H1 (cell line): ENCODE results near the gene LARP4B. TPM values are rescaled to one million over a fixed set of nuclear protein-coding genes. Genes with fewer than 3 reads are reported as not detected.

Experiments
- CTCF ChIA-PET: fragments of 300-600 bp; sonication (Branson Sonifier 250); formaldehyde crosslinking; loops from one replicate; lab custom pipeline; 2021; ENCODE audit not compliant: partially characterized antibody; lab: Charles Lee
- POLR2A ChIA-PET: fragments of 300-600 bp; sonication (Branson Sonifier 250); formaldehyde crosslinking; loops from one replicate; lab custom pipeline; 2021; ENCODE audit warnings: inconsistent platforms; ENCODE audit not compliant: partially characterized antibody; lab: Charles Lee
- DNase-seq, 2 experiments: peaks; one replicate each; pipeline versions ENCODE4 v3.0.0 to v3.0.0-alpha.2; 2010 to 2022; ENCODE audit warnings: low spot score in 2 of 2, low read depth in 1 of 2, mixed read lengths in 1 of 2
- FAIRE-seq: peaks from 2 replicates; lab custom pipeline; 2011; peaks lifted over from hg19 to GRCh38; lab: Jason Lieb, UNC
- H2AFZ ChIP-seq: 2 replicates; pipeline ENCODE4 v1.8.1; 2012; ENCODE audit warnings: low read length, inconsistent platforms
- H2AK5ac ChIP-seq: 2 replicates; pipeline ENCODE4 v1.6.1; 2013; ENCODE audit warnings: low read depth, low read length
- H2BK120ac ChIP-seq: replicated peaks from 2 replicates; pipeline ENCODE3; 2013; ENCODE audit warnings: low read depth, low read length, inconsistent platforms
- H2BK12ac ChIP-seq: 2 replicates; pipeline ENCODE4 v1.6.1; 2013; ENCODE audit warnings: low read depth, low read length
- H2BK15ac ChIP-seq: 2 replicates; pipeline ENCODE4 v1.6.1; 2013; ENCODE audit warnings: low read length
- H2BK20ac ChIP-seq: 2 replicates; pipeline ENCODE4 v1.6.1; 2013; ENCODE audit warnings: low read length
- H2BK5ac ChIP-seq: 2 replicates; pipeline ENCODE4 v1.6.1; 2013; ENCODE audit warnings: low read depth, low read length
- H3K14ac ChIP-seq: 2 replicates; pipeline ENCODE4 v1.6.1; 2013; ENCODE audit warnings: inconsistent platforms; ENCODE audit not compliant: insufficient read length
- H3K18ac ChIP-seq: 2 replicates; pipeline ENCODE4 v1.6.1; 2013; ENCODE audit warnings: low read length; ENCODE audit errors: extremely low read depth
- H3K23ac ChIP-seq: 2 replicates; pipeline ENCODE4 v1.6.1; 2013; ENCODE audit warnings: inconsistent platforms; ENCODE audit not compliant: insufficient read length
- H3K23me2 ChIP-seq: 2 replicates; pipeline ENCODE4 v1.6.1; 2013; ENCODE audit warnings: low read depth, low read length
- H3K27ac ChIP-seq: 2 replicates; pipeline ENCODE4 v1.6.1; 2011; ENCODE audit warnings: low read depth, low read length, inconsistent platforms
- H3K27me3 ChIP-seq, 4 experiments: replicated peaks in 1 of 4; 1 replicate in 1 of 4; 2 replicates in 3 of 4; pipeline versions ENCODE4 v1.6.1 to v1.8.1; 2011 to 2013; ENCODE audit warnings: low read length in 3 of 4, mild to moderate bottlenecking in 3 of 4, inconsistent platforms in 2 of 4, mixed read lengths in 2 of 4, moderate library complexity in 1 of 4; ENCODE audit not compliant: control insufficient read depth in 3 of 4, insufficient read depth in 3 of 4; ENCODE audit errors: extremely low read depth in 1 of 4
- H3K36me3 ChIP-seq, 4 experiments: 2 replicates each; pipeline versions ENCODE4 v1.6.1 to v1.8.1; 2011 to 2013; ENCODE audit warnings: mild to moderate bottlenecking in 4 of 4, low read length in 3 of 4, moderate library complexity in 2 of 4, control low read depth in 1 of 4, inconsistent platforms in 1 of 4; ENCODE audit not compliant: insufficient read depth in 4 of 4, control insufficient read depth in 2 of 4
- H3K4ac ChIP-seq: replicated peaks from 2 replicates; pipeline ENCODE3; 2013; ENCODE audit warnings: low read length, low read depth, mixed read lengths, inconsistent platforms; ENCODE audit not compliant: insufficient read length
- H3K4me1 ChIP-seq, 4 experiments: replicated peaks in 1 of 4; 1 replicate in 1 of 4; 2 replicates in 3 of 4; pipeline versions ENCODE4 v1.6.1 to v1.8.1; 2011 to 2013; ENCODE audit warnings: low read length in 3 of 4, inconsistent platforms in 2 of 4, mixed read lengths in 1 of 4; ENCODE audit not compliant: insufficient read depth in 4 of 4, control insufficient read depth in 3 of 4
- H3K4me2 ChIP-seq, 2 experiments: 2 replicates each; pipeline versions ENCODE4 v1.6.1 to v1.8.1; 2011 to 2013; ENCODE audit warnings: low read depth in 2 of 2, low read length in 2 of 2, control low read depth in 1 of 2, inconsistent platforms in 1 of 2, mild to moderate bottlenecking in 1 of 2; ENCODE audit not compliant: insufficient read depth in 1 of 2
- H3K4me3 ChIP-seq, 4 experiments: fragments of 200-600, 300-600 bp in 1 of 4; sonication (generic), shearing (Covaris generic), sonication (Bioruptor Twin) in 1 of 4; 2 replicates each; pipeline versions ENCODE4 v1.5.1 to v1.8.1; 2011 to 2016; ENCODE audit warnings: low read length in 4 of 4, low read depth in 3 of 4, control low read depth in 2 of 4, inconsistent platforms in 2 of 4, mild to moderate bottlenecking in 2 of 4, mixed read lengths in 1 of 4, moderate library complexity in 1 of 4; ENCODE audit not compliant: insufficient read depth in 2 of 4; ENCODE audit errors: extremely low read depth in 1 of 4
- H3K56ac ChIP-seq: replicated peaks from 2 replicates; pipeline ENCODE3; 2013; ENCODE audit warnings: low read depth, mild to moderate bottlenecking, mixed read lengths, low read length, inconsistent platforms; ENCODE audit not compliant: insufficient read length
- H3K79me1 ChIP-seq: 2 replicates; pipeline ENCODE4 v1.6.1; 2013; ENCODE audit warnings: low read depth, low read length, control low read depth
- H3K79me2 ChIP-seq, 2 experiments: 2 replicates each; pipeline versions ENCODE4 v1.6.1 to v1.8.1; 2012 to 2013; ENCODE audit warnings: low read length in 2 of 2, mild to moderate bottlenecking in 2 of 2, inconsistent platforms in 1 of 2; ENCODE audit not compliant: insufficient read depth in 2 of 2, control insufficient read depth in 1 of 2
- H3K9ac ChIP-seq, 4 experiments: replicated peaks in 1 of 4; 1 replicate in 1 of 4; 2 replicates in 3 of 4; pipeline versions ENCODE4 v1.6.1 to v1.8.1; 2011 to 2013; ENCODE audit warnings: low read depth in 3 of 4, low read length in 3 of 4, control low read depth in 2 of 4, mild to moderate bottlenecking in 2 of 4, moderate library complexity in 2 of 4, inconsistent platforms in 1 of 4; ENCODE audit errors: extremely low read depth in 1 of 4
- H3K9me3 ChIP-seq, 2 experiments: 2 replicates each; pipeline versions ENCODE4 v1.6.1 to v1.8.1; 2012 to 2013; ENCODE audit warnings: mild to moderate bottlenecking in 2 of 2, moderate library complexity in 2 of 2, control low read depth in 1 of 2, inconsistent platforms in 1 of 2, low read depth in 1 of 2, low read length in 1 of 2, mixed read lengths in 1 of 2; ENCODE audit not compliant: insufficient read depth in 2 of 2
- H4K20me1 ChIP-seq, 2 experiments: replicated peaks in 1 of 2; 2 replicates each; pipeline versions ENCODE3 to v1.8.1; 2011 to 2013; ENCODE audit warnings: inconsistent platforms in 2 of 2, low read length in 2 of 2, mild to moderate bottlenecking in 1 of 2; ENCODE audit not compliant: insufficient read depth in 2 of 2, control insufficient read depth in 1 of 2
- H4K5ac ChIP-seq: 2 replicates; pipeline ENCODE4 v1.6.1; 2013; ENCODE audit warnings: low read length, low read depth, mixed read lengths, inconsistent platforms; ENCODE audit not compliant: insufficient read length
- H4K8ac ChIP-seq: 2 replicates; pipeline ENCODE4 v1.8.0; 2013; ENCODE audit warnings: mild to moderate bottlenecking, moderate library complexity, low read length, inconsistent platforms; ENCODE audit not compliant: insufficient read depth; ENCODE audit errors: extremely low read depth
- H4K91ac ChIP-seq: replicated peaks from 2 replicates; pipeline ENCODE3; 2013; ENCODE audit warnings: low read length, mixed read lengths, inconsistent platforms; ENCODE audit not compliant: insufficient read length
- EP300 ChIP-seq, 2 experiments: IDR thresholded peaks; 1 replicate in 1 of 2; 2 replicates in 1 of 2; pipeline ENCODE4 v1.6.1; 2011 to 2012; ENCODE audit warnings: low read depth in 2 of 2, low read length in 2 of 2, mild to moderate bottlenecking in 2 of 2, borderline replicate concordance in 1 of 2, inconsistent platforms in 1 of 2, moderate library complexity in 1 of 2
- KDM4A ChIP-seq: IDR thresholded peaks from one replicate; pipeline ENCODE4 v1.7.1; 2012; ENCODE audit warnings: low read depth, mild to moderate bottlenecking, moderate library complexity, low read length, inconsistent platforms; ENCODE audit not compliant: severe bottlenecking
- MAFK ChIP-seq: IDR thresholded peaks from 2 replicates; pipeline ENCODE4 v1.6.1; 2012; ENCODE audit warnings: low read depth, mild to moderate bottlenecking, improper control_type of control experiment, low read length
- POLR2A ChIP-seq, 2 experiments: IDR thresholded peaks; 1 replicate in 1 of 2; 2 replicates in 1 of 2; pipeline ENCODE4 v1.6.1; 2011; ENCODE audit warnings: low read depth in 2 of 2, low read length in 2 of 2, mild to moderate bottlenecking in 2 of 2; ENCODE audit errors: control extremely low read depth in 1 of 2
- RAD21 ChIP-seq, 2 experiments: IDR thresholded peaks in 1 of 2; conservative IDR thresholded peaks in 1 of 2; 2 replicates each; pipeline ENCODE4 v1.6.1; 2011; ENCODE audit warnings: low read depth in 2 of 2, low read length in 2 of 2, improper control_type of control experiment in 1 of 2, inconsistent platforms in 1 of 2, mild to moderate bottlenecking in 1 of 2, moderate library complexity in 1 of 2
- SIX5 ChIP-seq: IDR thresholded peaks from 2 replicates; pipeline ENCODE4 v1.6.1; 2011; ENCODE audit warnings: mild to moderate bottlenecking, low read depth, low read length
- WGBS, 2 experiments: shearing (Covaris generic) in 1 of 2; methylation state at CpG; one replicate each; pipeline versions ENCODE4 v1.1.6 to v1.1.7; 2013 to 2015; ENCODE audit warnings: low lambda C conversion rate in 2 of 2, mixed read lengths in 2 of 2, inconsistent platforms in 1 of 2, low coverage in 1 of 2, missing lambda C conversion rate in 1 of 2; ENCODE audit not compliant: insufficient replicate concordance in 2 of 2, insufficient coverage in 1 of 2, insufficient read length in 1 of 2; ENCODE audit errors: extremely low coverage in 1 of 2, missing lambda C conversion rate in 1 of 2; 5-methylcytosine and 5-hydroxymethylcytosine counted together
- polyA plus RNA-seq, 7 experiments: library from polyadenylated mRNA; depleted of rRNA in 3 of 7; stranded (reverse) in 5 of 7; unstranded in 2 of 7; fragments of >200 nt in 5 of 7; fragments of 200-250 nt in 2 of 7; gene quantifications; 1 replicate in 5 of 7; 2 replicates in 1 of 7; 4 replicates in 1 of 7; pipeline versions ENCODE4 v1.2.1 to v1.2.3, GENCODE V29; 2011 to 2013; ENCODE audit warnings: missing spikeins in 2 of 7, mixed read lengths in 2 of 7
- total RNA-seq: library from RNA; stranded (reverse); fragmentation: NEBNext Ultra II Directional; extraction: Animal tissue kit (Norgen Biotek cat#: 25700); gene quantifications from 2 replicates; pipeline ENCODE4 v1.2.1, GENCODE V29; 2021

Gene LARP4B
- total and polyA plus RNA-seq, 2 of the 8 experiments (the other 6 are each of a cell fraction or from before 2014, with no cell fraction given), result 20.1 to 78.6 TPM

DNA sequence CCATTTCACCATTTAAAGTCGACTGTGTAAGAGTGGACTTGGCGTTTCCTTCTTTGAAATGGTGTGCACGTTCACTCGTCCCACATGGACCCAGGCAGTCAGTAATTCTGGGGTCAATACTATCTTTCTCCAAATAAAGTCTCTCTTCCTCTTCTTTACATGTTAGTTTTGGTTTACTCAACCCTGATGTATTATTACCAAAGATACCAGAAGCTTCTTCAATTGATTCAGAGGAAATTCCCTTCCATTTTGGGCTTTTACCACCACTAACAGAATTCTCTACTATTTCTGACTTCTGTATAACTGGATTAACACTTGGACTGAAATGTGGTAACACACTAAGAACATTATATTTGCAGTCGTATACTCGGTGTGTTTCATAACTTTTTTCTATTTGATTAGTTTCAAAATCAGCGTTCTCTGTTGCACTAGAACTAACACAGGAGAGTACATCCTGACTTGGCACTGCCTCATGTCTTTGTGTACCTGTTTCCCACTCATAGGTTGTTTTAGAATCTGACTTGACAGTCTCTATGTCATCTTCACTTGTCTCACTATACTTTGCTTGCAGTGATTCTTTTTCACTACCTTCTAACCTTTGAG lies 60.8 kb downstream of the LARP4B start:
- Histone ChIP-seq H4K91ac (no peak overlapping the region), H3K27ac (no peak overlapping the region), H3K4me2 (no peak overlapping the region), H2AFZ (no peak overlapping the region), H4K5ac (no peak overlapping the region), H2BK15ac (no peak overlapping the region), H3K9ac (no peak overlapping the region), H3K23ac (no peak overlapping the region), H3K23me2 (no peaks in the 10 kb centered on the region), H3K14ac (no peak overlapping the region), H2AK5ac (no peak overlapping the region), H2BK12ac (no peak overlapping the region), H2BK5ac (no peak overlapping the region), H3K27me3 (no peaks in the 10 kb centered on the region), H3K79me1 (peaks cover 26% of the 10 kb centered on the region; the same call in 1 of the 2 replicates), H2BK20ac (no peak overlapping the region), H3K4me3 (no peak overlapping the region), H3K4ac (no peak overlapping the region), H2BK120ac (no peak overlapping the region), H3K36me3 (peaks cover 0 to 3% (median 0%) of the 10 kb centered on the region in 4 experiments; a peak in 3 of 8 replicates), H3K4me1 (no peaks in the 10 kb centered on the region), H3K9me3 (no peaks in the 10 kb centered on the region), H3K79me2 (peaks cover 0 to 68% of the 10 kb centered on the region in 2 experiments; a peak in 3 of 4 replicates), H4K20me1 (peaks cover 15 to 18% of the 10 kb centered on the region in 2 experiments), H4K8ac (no peak overlapping the region), H3K18ac (no peak overlapping the region), H3K56ac (no peak overlapping the region)
- CTCF ChIA-PET, result no interaction called here
- POLR2A ChIA-PET, result no interaction called here
- no peak for DNase-seq
- 87% methylated on average over 7 of the region's 7 CpGs; no CpG with 5 or more reads in 1 of the 2 experiments for WGBS, 2 experiments
- FAIRE-seq, result no peak
- TF ChIP-seq KDM4A (no peak), EP300 (IDR thresholded peaks at IDR 0.05; ENCODE audit: borderline replicate concordance in 1 of 2, low read depth in 2 of 2, low read length in 2 of 2) (no peak), SIX5 (no peak), POLR2A (IDR thresholded peaks at IDR 0.05; ENCODE audit: control extremely low read depth in 1 of 2, low read depth in 2 of 2, low read length in 2 of 2) (no peak), RAD21 (IDR thresholded peaks at IDR 0.05 in 1 of 2, conservative IDR thresholded peaks at IDR 0.05 in 1 of 2; ENCODE audit: low read depth in 2 of 2, low read length in 2 of 2) (no peak), MAFK (no peak)
